GM18951 (cell line): Measurements from ENCODE around the gene SPAG4.

ENCODE experiments used
- POLR2A ChIP-seq: IDR thresholded peaks from 4 replicates; pipeline ENCODE4 v1.6.1; 2011; ENCODE audit warnings: mild to moderate bottlenecking; ENCODE audit not compliant: insufficient read length, insufficient read depth; ENCODE audit errors: extremely low read depth
- in situ Hi-C: fragments of 300-500 bp; cut with MboI; formaldehyde crosslinking; loops from one replicate; pipeline ENCODE4 v1.12.0; 2022; ENCODE audit warnings: low sequenced_read_pairs, mixed read lengths, inconsistent platforms; ENCODE audit not compliant: unreplicated experiment

The SPAG4 gene

GRCh38 chr20:35640724-35641123, 25.1 kb downstream of the SPAG4 start:
- in situ Hi-C loops: no loop called here
- no peak for TF ChIP-seq POLR2A

- TF ChIP-seq POLR2A: no peak
- in situ Hi-C loops: no loop called here
Measured at GRCh38 chr20:35641743-35642142, 26.1 kb downstream of the SPAG4 start.

- in situ Hi-C loops: no loop called here
- no peak for TF ChIP-seq POLR2A
Measured at GRCh38 chr20:35643045-35643444, 27.4 kb downstream of the SPAG4 start.

GRCh38 chr20:35644806-35645205, 29.2 kb downstream of the SPAG4 start:
- in situ Hi-C loops: no loop called here
- TF ChIP-seq POLR2A: no peak

GRCh38 chr20:35648836-35649235, 33.2 kb downstream of the SPAG4 start:
- TF ChIP-seq POLR2A: no peak
- in situ Hi-C loops: no loop called here

- in situ Hi-C loops: no loop called here
- no peak for TF ChIP-seq POLR2A
Measured at GRCh38 chr20:35650632-35651031, 35.0 kb downstream of the SPAG4 start.

GRCh38 chr20:35651958-35652357, 36.3 kb downstream of the SPAG4 start:
- in situ Hi-C loops: no loop called here
- TF ChIP-seq POLR2A: no peak

- no peak for TF ChIP-seq POLR2A
Measured at GRCh38 chr20:35652641-35653429, 37.2 kb downstream of the SPAG4 start.

GRCh38 chr20:35653430-35653734, 37.8 kb downstream of the SPAG4 start:
- TF ChIP-seq POLR2A: no peak
- in situ Hi-C loops: no loop called here

More at GRCh38 chr20:35652641-35653429, 37.2 kb downstream of the SPAG4 start:
- in situ Hi-C loops: no loop called here

- no peak for TF ChIP-seq POLR2A
Measured at GRCh38 chr20:35653893-35654292, 38.3 kb downstream of the SPAG4 start.

GRCh38 chr20:35654415-35654814, 38.8 kb downstream of the SPAG4 start:
- in situ Hi-C loops: no loop called here
- TF ChIP-seq POLR2A: no peak

More at GRCh38 chr20:35653893-35654292, 38.3 kb downstream of the SPAG4 start:
- in situ Hi-C loops: no loop called here

- no peak for TF ChIP-seq POLR2A
- in situ Hi-C loops: no loop called here
Measured at GRCh38 chr20:35657271-35657670, 41.6 kb downstream of the SPAG4 start.

- in situ Hi-C loops: no loop called here
- TF ChIP-seq POLR2A: no peak
Measured at GRCh38 chr20:35660122-35660937, 44.7 kb downstream of the SPAG4 start.

- in situ Hi-C loops: no loop called here
- TF ChIP-seq POLR2A: no peak
Measured at GRCh38 chr20:35661053-35661452, 45.4 kb downstream of the SPAG4 start.
